ENCODE data around the gene SETD9. TPM values are rescaled to one million over a fixed set of nuclear protein-coding genes. Genes with fewer than 3 reads are reported as not detected.
A peak's percentile ranks its signal among the peaks of the same experiment; 100 is the strongest.

SETD9 gene
- total RNA-seq, 4 donors from 2014 or later, result 5.6 to 11.7 (median 9.7) TPM

DNA sequence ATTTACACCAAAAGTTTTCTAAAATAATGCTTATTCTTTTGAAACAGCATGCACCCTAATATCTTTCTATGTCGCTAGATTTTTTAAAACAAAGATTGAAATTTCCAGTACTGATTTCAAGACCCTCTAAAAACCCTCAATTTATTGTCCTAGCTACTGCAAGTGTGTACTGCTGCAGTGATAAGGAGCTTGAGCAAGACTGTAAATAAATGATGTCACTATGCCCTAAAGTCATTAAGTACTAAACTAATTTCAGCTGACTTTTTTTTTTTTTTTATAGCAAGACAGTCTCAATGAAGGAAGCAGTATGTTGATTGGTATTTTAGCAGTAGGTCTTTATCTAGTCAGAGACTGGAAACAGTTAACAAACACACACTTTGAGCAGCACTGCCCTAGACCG is 54.8 kb downstream of the SETD9 start:
- no peak for DNase-seq
- TF ChIP-seq, protein P1, sequence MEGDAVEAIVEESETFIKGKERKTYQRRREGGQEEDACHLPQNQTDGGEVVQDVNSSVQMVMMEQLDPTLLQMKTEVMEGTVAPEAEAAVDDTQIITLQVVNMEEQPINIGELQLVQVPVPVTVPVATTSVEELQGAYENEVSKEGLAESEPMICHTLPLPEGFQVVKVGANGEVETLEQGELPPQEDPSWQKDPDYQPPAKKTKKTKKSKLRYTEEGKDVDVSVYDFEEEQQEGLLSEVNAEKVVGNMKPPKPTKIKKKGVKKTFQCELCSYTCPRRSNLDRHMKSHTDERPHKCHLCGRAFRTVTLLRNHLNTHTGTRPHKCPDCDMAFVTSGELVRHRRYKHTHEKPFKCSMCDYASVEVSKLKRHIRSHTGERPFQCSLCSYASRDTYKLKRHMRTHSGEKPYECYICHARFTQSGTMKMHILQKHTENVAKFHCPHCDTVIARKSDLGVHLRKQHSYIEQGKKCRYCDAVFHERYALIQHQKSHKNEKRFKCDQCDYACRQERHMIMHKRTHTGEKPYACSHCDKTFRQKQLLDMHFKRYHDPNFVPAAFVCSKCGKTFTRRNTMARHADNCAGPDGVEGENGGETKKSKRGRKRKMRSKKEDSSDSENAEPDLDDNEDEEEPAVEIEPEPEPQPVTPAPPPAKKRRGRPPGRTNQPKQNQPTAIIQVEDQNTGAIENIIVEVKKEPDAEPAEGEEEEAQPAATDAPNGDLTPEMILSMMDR (IDR thresholded peaks at IDR 0.05), result peak in 3 of 6 experiments; percentile 38 to 54 (median 43)
- no peak for TF ChIP-seq POLR2A (IDR thresholded peaks at IDR 0.05)
- Histone ChIP-seq H3K4me1 (peaks cover 0 to 3% (median 0%) of the 10 kb centered on the region in 4 donors), H3K4me3 (no peak overlapping the region), H3K36me3 (no peaks in the 10 kb centered on the region), H3K9me3 (no peaks in the 10 kb centered on the region), H3K27ac (no peak overlapping the region), H3K27me3 (no peaks in the 10 kb centered on the region)

Other genes with a start within 250 kb of the SETD9 start
- 10 to 100 TPM; 12.8 to 55.3 (median 17.4) TPM for gene MAP3K1, start 94.0 kb upstream of the SETD9 start, total RNA-seq
- gene MIER3, start 42.5 kb downstream of the SETD9 start, total RNA-seq, result 10 to 100 TPM; 19.8 to 38.5 (median 29.5) TPM

All from Peyer's patch (tissue), 4 donors.